DOHH2 (cell line): Measurements from ENCODE around the gene DAZ2.
"Not testable (repeated sequence)": the region's sequence is repeated elsewhere in the genome, so short reads cannot be mapped to it uniquely, and the experiment has no call there.

Source experiments
- H3F3A ChIP-seq: fragments of 200-600 bp; sonication (generic), shearing (Covaris generic); 2 replicates; pipeline ENCODE4 v1.6.0; 2016; ENCODE audit warnings: antibody characterized with exemption, mild to moderate bottlenecking; ENCODE audit not compliant: control insufficient read depth, insufficient read depth
- H3K27ac ChIP-seq: fragments of 200-600 bp; sonication (generic); 2 replicates; pipeline ENCODE4 v1.5.1; 2014; ENCODE audit warnings: low read depth, mild to moderate bottlenecking, low read length, moderate library complexity
- H3K27me3 ChIP-seq: fragments of 200-600 bp; sonication (generic); 2 replicates; pipeline ENCODE4 v1.6.1; 2014; ENCODE audit warnings: mild to moderate bottlenecking, low read length, mixed read lengths; ENCODE audit not compliant: control insufficient read depth
- H3K36me3 ChIP-seq: fragments of 200-600 bp; sonication (generic); 2 replicates; pipeline ENCODE4 v1.6.1; 2014; ENCODE audit warnings: mild to moderate bottlenecking, low read length, moderate library complexity, mixed read lengths; ENCODE audit not compliant: control insufficient read depth
- H3K4me1 ChIP-seq: fragments of 200-600 bp; sonication (generic); 2 replicates; pipeline ENCODE4 v1.6.1; 2014; ENCODE audit warnings: mild to moderate bottlenecking, low read length, mixed read lengths; ENCODE audit not compliant: control insufficient read depth
- H3K4me2 ChIP-seq: fragments of 200-600 bp; sonication (generic); 2 replicates; pipeline ENCODE4 v1.6.0; 2014; ENCODE audit warnings: mild to moderate bottlenecking, low read length, moderate library complexity
- H3K4me3 ChIP-seq: fragments of 200-600 bp; sonication (generic); 2 replicates; pipeline ENCODE4 v1.5.1; 2014; ENCODE audit warnings: mild to moderate bottlenecking, low read length, mixed read lengths
- H3K79me2 ChIP-seq: fragments of 200-600 bp; sonication (generic); 2 replicates; pipeline ENCODE4 v1.6.1; 2014; ENCODE audit warnings: mild to moderate bottlenecking, low read length, mixed read lengths; ENCODE audit not compliant: control insufficient read depth
- H3K9me2 ChIP-seq: fragments of 200-600 bp; sonication (generic); replicated peaks from 2 replicates; pipeline ENCODE4 v1.6.1; 2014; ENCODE audit warnings: mild to moderate bottlenecking, low read length, mixed read lengths; ENCODE audit not compliant: control insufficient read depth
- H3K9me3 ChIP-seq: fragments of 200-600 bp; sonication (generic); 2 replicates; pipeline ENCODE4 v1.6.1; 2014; ENCODE audit warnings: antibody characterized with exemption, low read length, mixed read lengths; ENCODE audit not compliant: control insufficient read depth, insufficient read depth
- H4K20me1 ChIP-seq: fragments of 200-600 bp; sonication (generic); 2 replicates; pipeline ENCODE4 v1.6.0; 2014; ENCODE audit warnings: low read depth, mild to moderate bottlenecking, antibody characterized with exemption, low read length, moderate library complexity; ENCODE audit not compliant: control insufficient read depth, insufficient read depth

Gene DAZ2, protein sequence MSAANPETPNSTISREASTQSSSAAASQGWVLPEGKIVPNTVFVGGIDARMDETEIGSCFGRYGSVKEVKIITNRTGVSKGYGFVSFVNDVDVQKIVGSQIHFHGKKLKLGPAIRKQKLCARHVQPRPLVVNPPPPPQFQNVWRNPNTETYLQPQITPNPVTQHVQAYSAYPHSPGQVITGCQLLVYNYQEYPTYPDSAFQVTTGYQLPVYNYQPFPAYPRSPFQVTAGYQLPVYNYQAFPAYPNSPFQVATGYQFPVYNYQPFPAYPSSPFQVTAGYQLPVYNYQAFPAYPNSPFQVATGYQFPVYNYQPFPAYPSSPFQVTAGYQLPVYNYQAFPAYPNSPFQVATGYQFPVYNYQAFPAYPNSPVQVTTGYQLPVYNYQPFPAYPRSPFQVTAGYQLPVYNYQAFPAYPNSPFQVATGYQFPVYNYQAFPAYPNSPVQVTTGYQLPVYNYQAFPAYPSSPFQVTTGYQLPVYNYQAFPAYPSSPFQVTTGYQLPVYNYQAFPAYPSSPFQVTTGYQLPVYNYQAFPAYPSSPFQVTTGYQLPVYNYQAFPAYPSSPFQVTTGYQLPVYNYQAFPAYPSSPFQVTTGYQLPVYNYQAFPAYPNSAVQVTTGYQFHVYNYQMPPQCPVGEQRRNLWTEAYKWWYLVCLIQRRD

DNA sequence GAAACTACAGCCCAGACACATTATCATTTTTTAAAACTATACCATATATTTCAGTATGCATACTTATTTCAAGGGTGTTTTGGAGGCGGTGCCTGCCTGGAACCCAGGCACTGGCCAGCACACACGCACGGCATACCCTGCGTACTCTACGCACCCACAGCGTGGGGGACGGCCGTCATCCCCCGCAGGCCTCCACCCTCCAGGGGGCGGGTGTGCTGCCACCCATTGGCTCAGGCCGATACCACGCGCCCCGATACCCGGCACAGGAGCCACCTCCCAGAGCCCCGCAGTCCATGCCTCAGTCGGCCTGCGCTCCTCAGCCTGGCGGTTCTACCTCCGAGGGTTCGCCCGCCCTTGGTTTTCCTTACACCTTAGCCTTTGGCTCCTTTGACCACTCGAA, at the start of gene DAZ2:
TSS of gene DAZ2 (plus strand) at position 301 of the 400 bp plus-strand sequence. CDS start 208 bp downstream, outside the sequence.
- H3K27me3 ChIP-seq, H3K79me2 ChIP-seq, H4K20me1 ChIP-seq, H3K4me2 ChIP-seq, H3K4me1 ChIP-seq, H3K9me2 ChIP-seq, H3K4me3 ChIP-seq, H3F3A ChIP-seq, H3K36me3 ChIP-seq, H3K9me3 ChIP-seq, H3K27ac ChIP-seq: not testable (repeated sequence)

DNA sequence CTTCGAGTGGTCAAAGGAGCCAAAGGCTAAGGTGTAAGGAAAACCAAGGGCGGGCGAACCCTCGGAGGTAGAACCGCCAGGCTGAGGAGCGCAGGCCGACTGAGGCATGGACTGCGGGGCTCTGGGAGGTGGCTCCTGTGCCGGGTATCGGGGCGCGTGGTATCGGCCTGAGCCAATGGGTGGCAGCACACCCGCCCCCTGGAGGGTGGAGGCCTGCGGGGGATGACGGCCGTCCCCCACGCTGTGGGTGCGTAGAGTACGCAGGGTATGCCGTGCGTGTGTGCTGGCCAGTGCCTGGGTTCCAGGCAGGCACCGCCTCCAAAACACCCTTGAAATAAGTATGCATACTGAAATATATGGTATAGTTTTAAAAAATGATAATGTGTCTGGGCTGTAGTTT, 20.4 kb upstream of the DAZ2 start, which contains the start of gene DAZ1:
TSS of gene DAZ1 (minus strand) at position 101 of the 400 bp plus-strand sequence. CDS start 208 bp downstream, outside the sequence.
- H3K36me3 ChIP-seq, H3K4me1 ChIP-seq, H3K9me2 ChIP-seq, H3K9me3 ChIP-seq, H3K4me2 ChIP-seq, H3K4me3 ChIP-seq, H3K79me2 ChIP-seq, H3F3A ChIP-seq, H4K20me1 ChIP-seq, H3K27ac ChIP-seq, H3K27me3 ChIP-seq: not testable (repeated sequence)

DNA sequence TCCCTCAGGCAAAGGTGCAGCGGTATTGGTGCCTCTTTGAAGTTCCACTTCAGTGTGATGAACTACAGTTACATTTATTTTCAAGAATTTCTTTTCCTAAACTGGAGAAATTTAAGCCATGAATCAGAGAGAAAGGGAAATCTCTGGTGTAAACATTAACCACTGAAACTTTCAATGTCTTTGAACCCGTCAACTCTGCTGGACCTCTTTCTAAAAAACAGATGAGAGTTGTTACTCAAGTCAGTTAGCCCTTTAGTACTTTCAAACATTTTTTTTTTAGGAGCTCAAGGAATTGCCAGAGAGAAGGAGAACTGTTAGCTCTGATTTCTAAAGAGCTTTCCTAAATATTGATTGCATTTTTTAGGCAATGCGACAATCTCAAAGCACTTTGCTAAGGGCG, 11.9 kb upstream of the DAZ2 start:
- H3F3A ChIP-seq, H4K20me1 ChIP-seq, H3K4me2 ChIP-seq, H3K79me2 ChIP-seq, H3K4me3 ChIP-seq, H3K9me3 ChIP-seq, H3K36me3 ChIP-seq, H3K4me1 ChIP-seq, H3K9me2 ChIP-seq, H3K27me3 ChIP-seq, H3K27ac ChIP-seq: not testable (repeated sequence)

DNA sequence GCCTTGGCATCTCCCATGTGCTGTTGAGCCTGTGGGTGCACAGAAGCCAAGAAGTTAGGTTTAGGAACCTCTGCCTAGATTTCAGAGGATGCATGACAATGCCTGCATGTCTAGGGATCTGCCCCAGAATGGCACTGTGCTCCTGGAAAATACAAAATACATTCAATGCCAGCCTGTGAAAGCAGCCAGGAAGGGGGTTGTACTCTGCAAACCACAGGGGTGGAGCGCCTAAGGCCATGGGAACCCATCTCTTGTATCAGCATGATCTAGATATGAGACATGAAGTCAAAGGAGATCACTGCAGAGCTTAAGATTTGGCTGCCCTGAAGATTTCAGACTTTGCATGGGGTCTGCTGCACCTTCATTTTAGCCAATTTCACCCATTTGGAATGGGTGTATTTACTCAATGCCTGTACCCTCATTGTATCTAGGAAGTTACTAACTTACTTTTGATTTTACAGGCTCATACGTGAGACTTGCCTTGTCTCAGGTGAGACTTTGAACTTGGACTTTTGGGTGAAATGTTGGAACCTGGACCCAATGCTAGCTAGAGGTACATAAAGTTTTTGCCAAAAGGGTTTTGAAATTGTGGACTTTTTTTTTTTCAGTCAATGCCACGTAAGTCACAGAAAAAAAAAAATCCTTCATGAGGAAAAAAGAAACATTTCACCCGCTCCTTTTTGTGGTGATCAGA, 9.4 kb upstream of the DAZ2 start:
- H3F3A ChIP-seq, H3K9me3 ChIP-seq, H3K9me2 ChIP-seq, H3K79me2 ChIP-seq, H3K4me1 ChIP-seq, H3K27ac ChIP-seq, H3K36me3 ChIP-seq, H3K4me2 ChIP-seq, H3K27me3 ChIP-seq, H4K20me1 ChIP-seq, H3K4me3 ChIP-seq: not testable (repeated sequence)

DNA sequence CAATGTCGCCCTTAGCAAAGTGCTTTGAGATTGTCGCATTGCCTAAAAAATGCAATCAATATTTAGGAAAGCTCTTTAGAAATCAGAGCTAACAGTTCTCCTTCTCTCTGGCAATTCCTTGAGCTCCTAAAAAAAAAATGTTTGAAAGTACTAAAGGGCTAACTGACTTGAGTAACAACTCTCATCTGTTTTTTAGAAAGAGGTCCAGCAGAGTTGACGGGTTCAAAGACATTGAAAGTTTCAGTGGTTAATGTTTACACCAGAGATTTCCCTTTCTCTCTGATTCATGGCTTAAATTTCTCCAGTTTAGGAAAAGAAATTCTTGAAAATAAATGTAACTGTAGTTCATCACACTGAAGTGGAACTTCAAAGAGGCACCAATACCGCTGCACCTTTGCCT, 8.7 kb upstream of the DAZ2 start:
- H3K79me2 ChIP-seq, H4K20me1 ChIP-seq, H3K4me3 ChIP-seq, H3K27ac ChIP-seq, H3K9me2 ChIP-seq, H3F3A ChIP-seq, H3K27me3 ChIP-seq, H3K4me2 ChIP-seq, H3K4me1 ChIP-seq, H3K36me3 ChIP-seq, H3K9me3 ChIP-seq: not testable (repeated sequence)
